Measurements from ENCODE around the gene BTG4. TPM values are rescaled to one million over a fixed set of nuclear protein-coding genes. Genes with fewer than 3 reads are reported as not detected.

The BTG4 gene
- total and polyA plus RNA-seq, 2 of the 8 experiments (the other 6 are each of a cell fraction or from before 2014, with no cell fraction given) = 0.06 TPM; not detected in 1

- Histone ChIP-seq H3K4me1 (replicated peaks in 1 of 4; ENCODE audit: control insufficient read depth in 3 of 4, insufficient read depth in 4 of 4, low read length in 3 of 4) (peaks cover 0 to 10% (median 6%) of the 10 kb centered on the region in 4 experiments; a peak in 5 of 7 replicates), H4K20me1 (replicated peaks in 1 of 2; ENCODE audit: control insufficient read depth in 1 of 2, insufficient read depth in 2 of 2, low read length in 2 of 2) (no peaks in the 10 kb centered on the region), H3K79me2 (ENCODE audit: control insufficient read depth in 1 of 2, insufficient read depth in 2 of 2, low read length in 2 of 2) (no peaks in the 10 kb centered on the region), H4K5ac (ENCODE audit: insufficient read length, low read depth, low read length) (no peak overlapping the region), H3K4me2 (ENCODE audit: insufficient read depth in 1 of 2, low read depth in 2 of 2, low read length in 2 of 2) (peak overlapping the region; percentile 72 to 81), H3K23me2 (ENCODE audit: low read depth, low read length) (peaks cover 9% of the 10 kb centered on the region; the same call in 1 of the 2 replicates), H2BK5ac (ENCODE audit: low read depth, low read length) (no peak overlapping the region), H3K27me3 (replicated peaks in 1 of 4; ENCODE audit: control insufficient read depth in 3 of 4, extremely low read depth in 1 of 4, insufficient read depth in 3 of 4, low read length in 3 of 4) (peaks cover 11 to 38% (median 26%) of the 10 kb centered on the region in 4 experiments), H3K27ac (ENCODE audit: low read depth, low read length) (no peak overlapping the region), H2BK12ac (ENCODE audit: low read depth, low read length) (no peak overlapping the region), H3K9ac (replicated peaks in 1 of 4; ENCODE audit: extremely low read depth in 1 of 4, low read depth in 3 of 4, low read length in 3 of 4) (no peak overlapping the region), H3K9me3 (ENCODE audit: insufficient read depth in 2 of 2, low read depth in 1 of 2, low read length in 1 of 2) (no peaks in the 10 kb centered on the region), H2BK15ac (ENCODE audit: low read length) (no peak overlapping the region), H2AK5ac (ENCODE audit: low read depth, low read length) (no peak overlapping the region), H3K23ac (ENCODE audit: insufficient read length) (no peak overlapping the region), H3K14ac (ENCODE audit: insufficient read length) (no peak overlapping the region), H2BK20ac (ENCODE audit: low read length) (no peak overlapping the region), H2AFZ (ENCODE audit: low read length) (no peak overlapping the region), H3K4ac (replicated peaks; ENCODE audit: insufficient read length, low read depth, low read length) (no peak overlapping the region), H3K56ac (replicated peaks; ENCODE audit: insufficient read length, low read depth, low read length) (no peak overlapping the region), H3K36me3 (ENCODE audit: control insufficient read depth in 2 of 4, insufficient read depth in 4 of 4, low read length in 3 of 4) (no peaks in the 10 kb centered on the region), H3K18ac (ENCODE audit: extremely low read depth, low read length) (no peak overlapping the region; the same call in 1 of the 2 replicates), H2BK120ac (replicated peaks; ENCODE audit: low read depth, low read length) (no peak overlapping the region), H4K91ac (replicated peaks; ENCODE audit: insufficient read length, low read length) (no peak overlapping the region), H3K4me3 (ENCODE audit: extremely low read depth in 1 of 4, insufficient read depth in 2 of 4, low read depth in 3 of 4, low read length in 4 of 4) (peak overlapping the region; percentile 34 to 77 (median 46)), H3K79me1 (ENCODE audit: low read depth, low read length) (no peaks in the 10 kb centered on the region), H4K8ac (ENCODE audit: extremely low read depth, insufficient read depth, low read length) (no peak overlapping the region)
- FAIRE-seq = no peak
- DNase-seq (ENCODE audit: low read depth in 1 of 2, low spot score in 2 of 2) = no peak
- 23% methylated on average over 6 of the region's 6 CpGs; no CpG with 5 or more reads in 1 of the 2 experiments for WGBS, 2 experiments (ENCODE audit: extremely low coverage in 1 of 2, insufficient coverage in 1 of 2, insufficient read length in 1 of 2, insufficient replicate concordance in 2 of 2, low coverage in 1 of 2, low lambda C conversion rate in 2 of 2, missing lambda C conversion rate in 1 of 2)
- TF ChIP-seq EZH2 (IDR thresholded peaks at IDR 0.05; ENCODE audit: low read depth, low read length, severe bottlenecking) = peak; percentile 18
- TF ChIP-seq CBX8 (IDR thresholded peaks at IDR 0.05; ENCODE audit: borderline replicate concordance, low read depth, low read length) = no peak
- no peak for TF ChIP-seq KDM5A (IDR thresholded peaks at IDR 0.05; ENCODE audit: low read length)
- TF ChIP-seq JUN (IDR thresholded peaks at IDR 0.05; ENCODE audit: low read depth, low read length) = no peak
- TF ChIP-seq SUZ12 (IDR thresholded peaks at IDR 0.05; ENCODE audit: low read length) = 0 out of 2 replicates have a peak, but pooled peaks have one; percentile 43
- no peak for TF ChIP-seq ZNF274 (IDR thresholded peaks at IDR 0.05; ENCODE audit: borderline replicate concordance, extremely low read depth, low read length)
- POLR2A ChIA-PET (ENCODE audit: partially characterized antibody) = interaction anchor here (1.3 to 1.5 kb wide), 2 partner anchors 9 to 10 kb away, joined by 3 to 4 read pairs; no protein-coding TSS in a partner anchor
- CTCF ChIA-PET (ENCODE audit: partially characterized antibody) = interaction anchor here (0.6 to 3.4 kb wide), 15 partner anchors 10 to 201 kb away, joined by 3 to 22 read pairs (median 5); no protein-coding TSS in a partner anchor
Measured at GRCh38 chr11:111513240-111513605, 1.0 kb upstream of the BTG4 start.

Measured in H1 (cell line).